Ishikawa (cell line): ENCODE measurements around the gene MYO7B.

Experiments
- CEBPB ChIP-seq: IDR thresholded peaks from 2 replicates; pipeline ENCODE4 v1.6.1; 2012
- CREB1 ChIP-seq: IDR thresholded peaks from 2 replicates; pipeline ENCODE4 v1.6.1; 2012; ENCODE audit warnings: low read depth
- EP300 ChIP-seq: IDR thresholded peaks from 2 replicates; pipeline ENCODE4 v1.6.1; 2012; ENCODE audit warnings: borderline replicate concordance
- FOXM1 ChIP-seq: IDR thresholded peaks from 2 replicates; pipeline ENCODE4 v1.6.1; 2012; ENCODE audit warnings: low read depth, borderline replicate concordance
- MAX ChIP-seq: IDR thresholded peaks from 2 replicates; pipeline ENCODE4 v1.6.1; 2012
- RAD21 ChIP-seq: IDR thresholded peaks from 2 replicates; pipeline ENCODE4 v1.6.1; 2012; ENCODE audit warnings: low read depth
- REST ChIP-seq: IDR thresholded peaks from 2 replicates; pipeline ENCODE4 v1.6.1; 2012; ENCODE audit warnings: low read depth, mild to moderate bottlenecking
- TAF1 ChIP-seq: IDR thresholded peaks from 2 replicates; pipeline ENCODE4 v1.6.1; 2012; ENCODE audit warnings: low read depth, mild to moderate bottlenecking
- YY1 ChIP-seq: IDR thresholded peaks from 2 replicates; pipeline ENCODE4 v1.6.1; 2012; ENCODE audit warnings: low read depth

- TF ChIP-seq EP300 = no peak
- no peak for TF ChIP-seq TAF1
- no peak for TF ChIP-seq CEBPB
- TF ChIP-seq MAX = no peak
- TF ChIP-seq CREB1 = no peak
- TF ChIP-seq REST = no peak
- no peak for TF ChIP-seq YY1
- no peak for TF ChIP-seq FOXM1
- TF ChIP-seq RAD21 = no peak
Observed at GRCh38 chr2:127646487-127647241, 111.2 kb downstream of the MYO7B start.
